Measurements from ENCODE around the gene ZFHX3.

ZFHX3 gene

GRCh38 chr16:72945611-72946010, 102.3 kb downstream of the ZFHX3 start:
- no peaks in the 10 kb centered on the region for H3K36me3 ChIP-seq (ENCODE audit: insufficient read depth)

GRCh38 chr16:72944757-72945485, 103.0 kb downstream of the ZFHX3 start:
- Histone ChIP-seq H4K20me1 (ENCODE audit: insufficient read depth) (no peaks in the 10 kb centered on the region), H3K27me3 (ENCODE audit: insufficient read depth, low read depth) (no peaks in the 10 kb centered on the region), H3K36me3 (ENCODE audit: insufficient read depth) (no peaks in the 10 kb centered on the region), H3K9ac (no peak overlapping the region), H3K4me1 (ENCODE audit: low read depth, poor library complexity, severe bottlenecking) (no peaks in the 10 kb centered on the region), H3K79me2 (ENCODE audit: insufficient read depth, low read depth) (no peaks in the 10 kb centered on the region), H3K4me2 (no peak overlapping the region), H3K4me3 (IDR thresholded peaks at IDR 0.05; ENCODE audit: insufficient read depth, low read depth, low read length) (no peak overlapping the region), H3K27ac (no peak overlapping the region), H2AFZ (ENCODE audit: low read depth) (no peak overlapping the region)
- no peak for TF ChIP-seq CTCF (conservative IDR thresholded peaks at IDR 0.05; ENCODE audit: low read depth, low read length)

More at GRCh38 chr16:72945611-72946010, 102.3 kb downstream of the ZFHX3 start:
- H3K27ac ChIP-seq = no peak overlapping the region
- no peak overlapping the region for H3K4me3 ChIP-seq (IDR thresholded peaks at IDR 0.05; ENCODE audit: insufficient read depth, low read depth, low read length)
- no peak overlapping the region for H3K4me2 ChIP-seq
- H3K4me1 ChIP-seq (ENCODE audit: low read depth, poor library complexity, severe bottlenecking) = no peaks in the 10 kb centered on the region
- no peaks in the 10 kb centered on the region for H3K79me2 ChIP-seq (ENCODE audit: insufficient read depth, low read depth)
- H3K9ac ChIP-seq = no peak overlapping the region
- H4K20me1 ChIP-seq (ENCODE audit: insufficient read depth) = no peaks in the 10 kb centered on the region
- H2AFZ ChIP-seq (ENCODE audit: low read depth) = no peak overlapping the region
- no peaks in the 10 kb centered on the region for H3K27me3 ChIP-seq (ENCODE audit: insufficient read depth, low read depth)
- no peak for TF ChIP-seq CTCF (conservative IDR thresholded peaks at IDR 0.05; ENCODE audit: low read depth, low read length)

GRCh38 chr16:72942021-72942420, 105.9 kb downstream of the ZFHX3 start:
- Histone ChIP-seq H3K9ac (no peak overlapping the region), H3K4me3 (IDR thresholded peaks at IDR 0.05; ENCODE audit: insufficient read depth, low read depth, low read length) (no peak overlapping the region), H2AFZ (ENCODE audit: low read depth) (no peak overlapping the region), H3K4me1 (ENCODE audit: low read depth, poor library complexity, severe bottlenecking) (no peaks in the 10 kb centered on the region), H3K36me3 (ENCODE audit: insufficient read depth) (no peaks in the 10 kb centered on the region), H3K4me2 (no peak overlapping the region), H4K20me1 (ENCODE audit: insufficient read depth) (no peaks in the 10 kb centered on the region), H3K79me2 (ENCODE audit: insufficient read depth, low read depth) (no peaks in the 10 kb centered on the region), H3K27ac (no peak overlapping the region), H3K27me3 (ENCODE audit: insufficient read depth, low read depth) (no peaks in the 10 kb centered on the region)
- no peak for TF ChIP-seq CTCF (conservative IDR thresholded peaks at IDR 0.05; ENCODE audit: low read depth, low read length)

GRCh38 chr16:72940886-72941285, 107.0 kb downstream of the ZFHX3 start:
- no peak for TF ChIP-seq CTCF (conservative IDR thresholded peaks at IDR 0.05; ENCODE audit: low read depth, low read length)
- Histone ChIP-seq H3K79me2 (ENCODE audit: insufficient read depth, low read depth) (no peaks in the 10 kb centered on the region), H3K9ac (no peak overlapping the region), H3K27me3 (ENCODE audit: insufficient read depth, low read depth) (no peaks in the 10 kb centered on the region), H3K4me2 (no peak overlapping the region), H3K27ac (no peak overlapping the region), H4K20me1 (ENCODE audit: insufficient read depth) (no peaks in the 10 kb centered on the region), H3K4me3 (IDR thresholded peaks at IDR 0.05; ENCODE audit: insufficient read depth, low read depth, low read length) (no peak overlapping the region), H2AFZ (ENCODE audit: low read depth) (no peak overlapping the region), H3K4me1 (ENCODE audit: low read depth, poor library complexity, severe bottlenecking) (no peaks in the 10 kb centered on the region), H3K36me3 (ENCODE audit: insufficient read depth) (no peaks in the 10 kb centered on the region)
